HEK293 (cell line): ENCODE data around the gene HID1.

Source experiments
- CTCF ChIA-PET: fragments of 350-600 bp; formaldehyde crosslinking; extraction: SDS; loops from one replicate; lab custom pipeline; 2021; ENCODE audit warnings: antibody characterized with exemption; lab: Yijun Ruan, JAX
- POLR2A ChIA-PET: fragments of 300-600 bp; formaldehyde crosslinking; extraction: SDS; loops from one replicate; lab custom pipeline; 2020; ENCODE audit warnings: antibody characterized with exemption, inconsistent platforms; lab: Yijun Ruan, JAX
- H3K27ac ChIP-seq: fragments of 200-500 bp; sonication (Bioruptor generic); 2 replicates; pipeline ENCODE4 v1.5.1; 2014; ENCODE audit warnings: low read depth, low read length, control low read depth, inconsistent platforms; ENCODE audit errors: extremely low read depth
- H3K36me3 ChIP-seq, 2 experiments: fragments of 200-500 bp in 1 of 2; sonication (Bioruptor generic) in 1 of 2; 1 replicate in 1 of 2; 2 replicates in 1 of 2; pipeline ENCODE4 v1.5.1; 2014 to 2017; ENCODE audit warnings: inconsistent platforms in 2 of 2, low read length in 2 of 2; ENCODE audit not compliant: control insufficient read depth in 2 of 2, insufficient read depth in 1 of 2
- H3K4me1 ChIP-seq: fragments of 200-500 bp; sonication (Bioruptor generic); 2 replicates; pipeline ENCODE4 v1.5.1; 2014; ENCODE audit warnings: mild to moderate bottlenecking, low read length, inconsistent platforms; ENCODE audit not compliant: control insufficient read depth, insufficient read depth
- H3K4me3 ChIP-seq: 2 replicates; pipeline ENCODE4 v1.5.1; 2011; ENCODE audit warnings: low read depth, mild to moderate bottlenecking, control low read depth, low read length, moderate library complexity
- H3K9me3 ChIP-seq: fragments of 200-500 bp; sonication (Bioruptor generic); 2 replicates; pipeline ENCODE4 v1.5.1; 2014; ENCODE audit warnings: low read depth, low read length, inconsistent platforms; ENCODE audit not compliant: control insufficient read depth, insufficient read depth
- BCL11B ChIP-seq: fragments of 450-650 bp; formaldehyde crosslinking; IDR thresholded peaks from 2 replicates; pipeline ENCODE4 v1.5.1; 2016; ENCODE audit warnings: low read depth, missing biosample characterization, missing genetic modification characterization
- EGR2 ChIP-seq: fragments of 450-650 bp; formaldehyde crosslinking; IDR thresholded peaks from 2 replicates; pipeline ENCODE4 v1.5.1; 2016; ENCODE audit warnings: low read depth, missing biosample characterization, missing genetic modification characterization
- GLI2 ChIP-seq: fragments of 450-650 bp; formaldehyde crosslinking; IDR thresholded peaks from 2 replicates; pipeline ENCODE4; 2017; ENCODE audit warnings: missing biosample characterization, missing genetic modification characterization, low read depth, borderline replicate concordance
- GLI4 ChIP-seq: fragments of 450-650 bp; formaldehyde crosslinking; IDR thresholded peaks from 2 replicates; pipeline ENCODE4 v1.5.1; 2016; ENCODE audit warnings: missing biosample characterization, missing genetic modification characterization
- INSM2 ChIP-seq: fragments of 450-650 bp; formaldehyde crosslinking; IDR thresholded peaks from 2 replicates; pipeline ENCODE4 v1.5.1; 2016; ENCODE audit warnings: missing biosample characterization, missing genetic modification characterization
- PRDM2 ChIP-seq: fragments of 450-650 bp; formaldehyde crosslinking; IDR thresholded peaks from 2 replicates; pipeline ENCODE4 v1.5.1; 2016; ENCODE audit warnings: missing biosample characterization, missing genetic modification characterization, borderline replicate concordance
- REPIN1 ChIP-seq: fragments of 450-650 bp; formaldehyde crosslinking; IDR thresholded peaks from 2 replicates; pipeline ENCODE4 v1.5.1; 2017; ENCODE audit warnings: missing biosample characterization, missing genetic modification characterization, low read depth
- ZBTB11 ChIP-seq: fragments of 450-650 bp; formaldehyde crosslinking; conservative IDR thresholded peaks from 2 replicates; pipeline ENCODE4 v1.5.1; 2016; ENCODE audit warnings: low read depth, missing biosample characterization, missing genetic modification characterization
- ZBTB20 ChIP-seq: fragments of 450-650 bp; formaldehyde crosslinking; IDR thresholded peaks from 2 replicates; pipeline ENCODE4 v1.5.1; 2016; ENCODE audit warnings: missing biosample characterization, missing genetic modification characterization
- ZBTB21 ChIP-seq: fragments of 450-650 bp; formaldehyde crosslinking; IDR thresholded peaks from 2 replicates; pipeline ENCODE4 v1.5.1; 2017; ENCODE audit warnings: missing biosample characterization, missing genetic modification characterization
- ZBTB48 ChIP-seq: fragments of 450-650 bp; formaldehyde crosslinking; IDR thresholded peaks from 2 replicates; pipeline ENCODE4 v1.5.1; 2016; ENCODE audit warnings: missing biosample characterization, missing genetic modification characterization
- ZNF114 ChIP-seq: fragments of 450-650 bp; formaldehyde crosslinking; IDR thresholded peaks from 2 replicates; pipeline ENCODE4 v1.5.0; 2017; ENCODE audit warnings: missing biosample characterization, missing genetic modification characterization
- ZNF133 ChIP-seq: fragments of 450-650 bp; formaldehyde crosslinking; IDR thresholded peaks from 2 replicates; pipeline ENCODE4 v1.5.1; 2016; ENCODE audit warnings: missing biosample characterization, missing genetic modification characterization
- ZNF211 ChIP-seq: fragments of 450-650 bp; formaldehyde crosslinking; IDR thresholded peaks from 2 replicates; pipeline ENCODE4 v1.5.1; 2016; ENCODE audit warnings: low read depth, missing biosample characterization, missing genetic modification characterization
- ZNF26 ChIP-seq: fragments of 450-650 bp; formaldehyde crosslinking; IDR thresholded peaks from 2 replicates; pipeline ENCODE4 v1.5.1; 2016; ENCODE audit warnings: missing biosample characterization, missing genetic modification characterization
- ZNF350 ChIP-seq: fragments of 450-650 bp; formaldehyde crosslinking; IDR thresholded peaks from 2 replicates; pipeline ENCODE4 v1.5.0; 2017; ENCODE audit warnings: missing biosample characterization, mild to moderate bottlenecking, missing genetic modification characterization
- ZNF354C ChIP-seq: fragments of 450-650 bp; formaldehyde crosslinking; IDR thresholded peaks from 2 replicates; pipeline ENCODE4 v1.5.1; 2016; ENCODE audit warnings: missing biosample characterization, missing genetic modification characterization, low read depth, borderline replicate concordance
- ZNF416 ChIP-seq: fragments of 450-650 bp; formaldehyde crosslinking; IDR thresholded peaks from 2 replicates; pipeline ENCODE4 v1.5.1; 2016; ENCODE audit warnings: missing biosample characterization, missing genetic modification characterization
- ZNF501 ChIP-seq: fragments of 450-650 bp; formaldehyde crosslinking; IDR thresholded peaks from 2 replicates; pipeline ENCODE4 v1.5.1; 2016; ENCODE audit warnings: missing biosample characterization, missing genetic modification characterization
- ZNF629 ChIP-seq: fragments of 450-650 bp; formaldehyde crosslinking; IDR thresholded peaks from 2 replicates; pipeline ENCODE4 v1.5.1; 2017; ENCODE audit warnings: missing biosample characterization, missing genetic modification characterization
- ZNF747 ChIP-seq: fragments of 450-650 bp; formaldehyde crosslinking; IDR thresholded peaks from 2 replicates; pipeline ENCODE4 v1.5.1; 2016; ENCODE audit warnings: missing biosample characterization, missing genetic modification characterization
- ZNF777 ChIP-seq: fragments of 450-650 bp; formaldehyde crosslinking; IDR thresholded peaks from 2 replicates; pipeline ENCODE4 v1.5.1; 2017; ENCODE audit warnings: missing biosample characterization, missing genetic modification characterization, borderline replicate concordance
- ZNF791 ChIP-seq: fragments of 450-650 bp; formaldehyde crosslinking; IDR thresholded peaks from 2 replicates; pipeline ENCODE4 v1.5.1; 2016; ENCODE audit warnings: missing biosample characterization, missing genetic modification characterization
- ZSCAN23 ChIP-seq: fragments of 450-650 bp; formaldehyde crosslinking; IDR thresholded peaks from 2 replicates; pipeline ENCODE4 v1.5.1; 2016; ENCODE audit warnings: missing biosample characterization, missing genetic modification characterization

Gene HID1

GRCh38 chr17:74923538-74924249, 48.9 kb downstream of the HID1 start:
- H3K4me1 ChIP-seq, result no peaks in the 10 kb centered on the region
- POLR2A ChIA-PET, result interaction anchor here (0.5 to 2.5 kb wide), 4 partner anchors 34 to 148 kb away, joined by 3 to 8 read pairs (median 4); partner anchors contain the start of genes FDXR and NAT9
- H3K9me3 ChIP-seq, result no peaks in the 10 kb centered on the region
- CTCF ChIA-PET, result interaction anchor here (0.6 to 6.3 kb wide), 24 partner anchors 9 to 278 kb away, joined by 3 to 69 read pairs (median 3); no protein-coding TSS in a partner anchor
- peaks cover 0 to 5% of the 10 kb centered on the region in 2 experiments; a peak in 1 of 3 replicates for H3K36me3 ChIP-seq
- H3K27ac ChIP-seq, result no peak overlapping the region
- peak overlapping the region; percentile 37 for H3K4me3 ChIP-seq
- TF ChIP-seq EGR2 (tag by site-specific recombination), result no peak
- TF ChIP-seq ZNF350 (tag by site-specific recombination), result no peak
- TF ChIP-seq PRDM2 (tag by site-specific recombination), result no peak
- no peak for TF ChIP-seq GLI2 (tag by site-specific recombination)
- no peak for TF ChIP-seq REPIN1
- no peak for TF ChIP-seq GLI4 (tag by site-specific recombination)
- TF ChIP-seq ZNF791 (tag by site-specific recombination), result no peak
- TF ChIP-seq ZNF133, result no peak
- no peak for TF ChIP-seq ZBTB48 (tag by site-specific recombination)
- no peak for TF ChIP-seq ZBTB20 (tag by site-specific recombination)
- TF ChIP-seq BCL11B (tag by site-specific recombination), result 0 out of 2 replicates have a peak, but pooled peaks have one; percentile 10
- no peak for TF ChIP-seq ZNF26 (tag by site-specific recombination)
- no peak for TF ChIP-seq ZNF747
- TF ChIP-seq ZNF211 (tag by site-specific recombination), result no peak
- TF ChIP-seq ZBTB21 (tag by site-specific recombination), result no peak
- no peak for TF ChIP-seq ZSCAN23 (tag by site-specific recombination)
- no peak for TF ChIP-seq INSM2 (tag by site-specific recombination)
- TF ChIP-seq ZNF416 (tag by site-specific recombination), result no peak
- 0 out of 2 replicates have a peak, but pooled peaks have one; percentile 5 for TF ChIP-seq ZBTB11 (tag by site-specific recombination)
- 0 out of 2 replicates have a peak, but pooled peaks have one; percentile 50 for TF ChIP-seq ZNF501 (tag by site-specific recombination)
- TF ChIP-seq ZNF777 (tag by site-specific recombination), result no peak
- no peak; the same call in 1 of the 2 replicates for TF ChIP-seq ZNF629 (tag by site-specific recombination)
- TF ChIP-seq ZNF354C (tag by site-specific recombination), result no peak
- no peak for TF ChIP-seq ZNF114
